ENCODE data around the gene FANCD2OS.

DNA sequence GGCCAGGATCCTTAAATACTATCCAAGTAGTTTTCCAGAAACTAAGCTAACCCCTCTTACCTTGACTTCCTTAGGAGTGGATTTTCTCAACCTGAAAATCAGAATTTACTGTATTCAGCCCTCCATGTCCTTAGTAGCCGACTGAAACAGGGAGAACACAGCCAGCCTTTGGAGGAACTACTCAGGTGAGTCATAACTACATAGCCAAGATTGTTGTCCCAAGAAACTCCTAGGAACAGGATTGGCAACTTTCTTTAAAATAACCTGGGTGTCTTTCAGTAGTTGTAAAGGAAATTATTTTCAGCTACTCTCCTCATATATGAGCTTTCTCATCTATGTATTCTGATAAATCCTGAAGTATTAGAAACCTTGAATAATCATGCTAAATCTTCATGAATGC lies 22.3 kb downstream of the FANCD2OS start:
- TF ChIP-seq, protein P1, sequence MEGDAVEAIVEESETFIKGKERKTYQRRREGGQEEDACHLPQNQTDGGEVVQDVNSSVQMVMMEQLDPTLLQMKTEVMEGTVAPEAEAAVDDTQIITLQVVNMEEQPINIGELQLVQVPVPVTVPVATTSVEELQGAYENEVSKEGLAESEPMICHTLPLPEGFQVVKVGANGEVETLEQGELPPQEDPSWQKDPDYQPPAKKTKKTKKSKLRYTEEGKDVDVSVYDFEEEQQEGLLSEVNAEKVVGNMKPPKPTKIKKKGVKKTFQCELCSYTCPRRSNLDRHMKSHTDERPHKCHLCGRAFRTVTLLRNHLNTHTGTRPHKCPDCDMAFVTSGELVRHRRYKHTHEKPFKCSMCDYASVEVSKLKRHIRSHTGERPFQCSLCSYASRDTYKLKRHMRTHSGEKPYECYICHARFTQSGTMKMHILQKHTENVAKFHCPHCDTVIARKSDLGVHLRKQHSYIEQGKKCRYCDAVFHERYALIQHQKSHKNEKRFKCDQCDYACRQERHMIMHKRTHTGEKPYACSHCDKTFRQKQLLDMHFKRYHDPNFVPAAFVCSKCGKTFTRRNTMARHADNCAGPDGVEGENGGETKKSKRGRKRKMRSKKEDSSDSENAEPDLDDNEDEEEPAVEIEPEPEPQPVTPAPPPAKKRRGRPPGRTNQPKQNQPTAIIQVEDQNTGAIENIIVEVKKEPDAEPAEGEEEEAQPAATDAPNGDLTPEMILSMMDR (conservative IDR thresholded peaks at IDR 0.05): no peak
- no peak for TF ChIP-seq EZH2 (IDR thresholded peaks at IDR 0.05; ENCODE audit: low read depth)

All from PC-9 (cell line).